ENCODE results near the gene SLAMF6.

DNA sequence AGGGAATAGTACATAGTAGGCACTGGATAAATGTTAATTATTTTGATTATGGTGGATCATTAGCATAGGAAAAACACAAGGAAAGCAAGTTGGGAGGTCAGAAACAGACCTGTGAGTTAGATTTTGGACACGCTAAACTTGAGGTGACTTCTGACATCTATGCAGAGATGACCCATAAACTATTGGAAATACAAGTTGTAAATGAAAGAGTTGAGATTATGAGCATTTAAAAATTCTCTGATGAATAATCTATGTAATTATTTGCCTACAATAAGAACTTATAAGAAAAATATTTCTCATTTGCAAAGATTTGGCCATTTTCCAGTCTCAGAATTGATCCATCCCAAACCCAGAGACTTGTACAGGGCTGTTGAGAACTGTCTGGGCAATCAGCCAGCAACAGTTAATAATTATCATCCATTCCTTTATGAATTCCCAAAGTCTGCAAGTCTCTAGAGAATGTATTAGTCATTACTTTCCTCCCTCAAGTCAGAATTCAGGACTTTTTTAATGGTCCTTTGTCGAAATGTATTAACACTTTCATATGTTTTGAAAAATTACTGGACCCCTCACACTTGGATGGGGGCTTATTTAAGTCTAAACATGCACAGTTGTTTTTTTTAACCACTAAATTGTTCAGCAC lies 19.4 kb upstream of the SLAMF6 start:
- TF ChIP-seq, protein P1, sequence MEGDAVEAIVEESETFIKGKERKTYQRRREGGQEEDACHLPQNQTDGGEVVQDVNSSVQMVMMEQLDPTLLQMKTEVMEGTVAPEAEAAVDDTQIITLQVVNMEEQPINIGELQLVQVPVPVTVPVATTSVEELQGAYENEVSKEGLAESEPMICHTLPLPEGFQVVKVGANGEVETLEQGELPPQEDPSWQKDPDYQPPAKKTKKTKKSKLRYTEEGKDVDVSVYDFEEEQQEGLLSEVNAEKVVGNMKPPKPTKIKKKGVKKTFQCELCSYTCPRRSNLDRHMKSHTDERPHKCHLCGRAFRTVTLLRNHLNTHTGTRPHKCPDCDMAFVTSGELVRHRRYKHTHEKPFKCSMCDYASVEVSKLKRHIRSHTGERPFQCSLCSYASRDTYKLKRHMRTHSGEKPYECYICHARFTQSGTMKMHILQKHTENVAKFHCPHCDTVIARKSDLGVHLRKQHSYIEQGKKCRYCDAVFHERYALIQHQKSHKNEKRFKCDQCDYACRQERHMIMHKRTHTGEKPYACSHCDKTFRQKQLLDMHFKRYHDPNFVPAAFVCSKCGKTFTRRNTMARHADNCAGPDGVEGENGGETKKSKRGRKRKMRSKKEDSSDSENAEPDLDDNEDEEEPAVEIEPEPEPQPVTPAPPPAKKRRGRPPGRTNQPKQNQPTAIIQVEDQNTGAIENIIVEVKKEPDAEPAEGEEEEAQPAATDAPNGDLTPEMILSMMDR (IDR thresholded peaks at IDR 0.05) = no peak
- no peak for TF ChIP-seq ZFX (IDR thresholded peaks at IDR 0.05; ENCODE audit: borderline replicate concordance)

All from 22Rv1 (cell line).